H1 (cell line): ENCODE measurements around the gene RPS13. TPM values are rescaled to one million over a fixed set of nuclear protein-coding genes. Genes with fewer than 3 reads are reported as not detected.

Source experiments
- CTCF ChIA-PET: fragments of 300-600 bp; sonication (Branson Sonifier 250); formaldehyde crosslinking; loops from one replicate; lab custom pipeline; 2021; ENCODE audit not compliant: partially characterized antibody; lab: Charles Lee
- POLR2A ChIA-PET: fragments of 300-600 bp; sonication (Branson Sonifier 250); formaldehyde crosslinking; loops from one replicate; lab custom pipeline; 2021; ENCODE audit warnings: inconsistent platforms; ENCODE audit not compliant: partially characterized antibody; lab: Charles Lee
- DNase-seq, 2 experiments: peaks; one replicate each; pipeline versions ENCODE4 v3.0.0 to v3.0.0-alpha.2; 2010 to 2022; ENCODE audit warnings: low spot score in 2 of 2, low read depth in 1 of 2, mixed read lengths in 1 of 2
- FAIRE-seq: peaks from 2 replicates; lab custom pipeline; 2011; peaks lifted over from hg19 to GRCh38; lab: Jason Lieb, UNC
- H2AFZ ChIP-seq: 2 replicates; pipeline ENCODE4 v1.8.1; 2012; ENCODE audit warnings: low read length, inconsistent platforms
- H2AK5ac ChIP-seq: 2 replicates; pipeline ENCODE4 v1.6.1; 2013; ENCODE audit warnings: low read depth, low read length
- H2BK120ac ChIP-seq: replicated peaks from 2 replicates; pipeline ENCODE3; 2013; ENCODE audit warnings: low read depth, low read length, inconsistent platforms
- H2BK12ac ChIP-seq: 2 replicates; pipeline ENCODE4 v1.6.1; 2013; ENCODE audit warnings: low read depth, low read length
- H2BK15ac ChIP-seq: 2 replicates; pipeline ENCODE4 v1.6.1; 2013; ENCODE audit warnings: low read length
- H2BK20ac ChIP-seq: 2 replicates; pipeline ENCODE4 v1.6.1; 2013; ENCODE audit warnings: low read length
- H2BK5ac ChIP-seq: 2 replicates; pipeline ENCODE4 v1.6.1; 2013; ENCODE audit warnings: low read depth, low read length
- H3K14ac ChIP-seq: 2 replicates; pipeline ENCODE4 v1.6.1; 2013; ENCODE audit warnings: inconsistent platforms; ENCODE audit not compliant: insufficient read length
- H3K18ac ChIP-seq: 2 replicates; pipeline ENCODE4 v1.6.1; 2013; ENCODE audit warnings: low read length; ENCODE audit errors: extremely low read depth
- H3K23ac ChIP-seq: 2 replicates; pipeline ENCODE4 v1.6.1; 2013; ENCODE audit warnings: inconsistent platforms; ENCODE audit not compliant: insufficient read length
- H3K23me2 ChIP-seq: 2 replicates; pipeline ENCODE4 v1.6.1; 2013; ENCODE audit warnings: low read depth, low read length
- H3K27ac ChIP-seq: 2 replicates; pipeline ENCODE4 v1.6.1; 2011; ENCODE audit warnings: low read depth, low read length, inconsistent platforms
- H3K27me3 ChIP-seq, 4 experiments: replicated peaks in 1 of 4; 1 replicate in 1 of 4; 2 replicates in 3 of 4; pipeline versions ENCODE4 v1.6.1 to v1.8.1; 2011 to 2013; ENCODE audit warnings: low read length in 3 of 4, mild to moderate bottlenecking in 3 of 4, inconsistent platforms in 2 of 4, mixed read lengths in 2 of 4, moderate library complexity in 1 of 4; ENCODE audit not compliant: control insufficient read depth in 3 of 4, insufficient read depth in 3 of 4; ENCODE audit errors: extremely low read depth in 1 of 4
- H3K36me3 ChIP-seq, 4 experiments: 2 replicates each; pipeline versions ENCODE4 v1.6.1 to v1.8.1; 2011 to 2013; ENCODE audit warnings: mild to moderate bottlenecking in 4 of 4, low read length in 3 of 4, moderate library complexity in 2 of 4, control low read depth in 1 of 4, inconsistent platforms in 1 of 4; ENCODE audit not compliant: insufficient read depth in 4 of 4, control insufficient read depth in 2 of 4
- H3K4ac ChIP-seq: replicated peaks from 2 replicates; pipeline ENCODE3; 2013; ENCODE audit warnings: low read length, low read depth, mixed read lengths, inconsistent platforms; ENCODE audit not compliant: insufficient read length
- H3K4me1 ChIP-seq, 4 experiments: replicated peaks in 1 of 4; 1 replicate in 1 of 4; 2 replicates in 3 of 4; pipeline versions ENCODE4 v1.6.1 to v1.8.1; 2011 to 2013; ENCODE audit warnings: low read length in 3 of 4, inconsistent platforms in 2 of 4, mixed read lengths in 1 of 4; ENCODE audit not compliant: insufficient read depth in 4 of 4, control insufficient read depth in 3 of 4
- H3K4me2 ChIP-seq, 2 experiments: 2 replicates each; pipeline versions ENCODE4 v1.6.1 to v1.8.1; 2011 to 2013; ENCODE audit warnings: low read depth in 2 of 2, low read length in 2 of 2, control low read depth in 1 of 2, inconsistent platforms in 1 of 2, mild to moderate bottlenecking in 1 of 2; ENCODE audit not compliant: insufficient read depth in 1 of 2
- H3K4me3 ChIP-seq, 4 experiments: fragments of 200-600, 300-600 bp in 1 of 4; sonication (generic), shearing (Covaris generic), sonication (Bioruptor Twin) in 1 of 4; 2 replicates each; pipeline versions ENCODE4 v1.5.1 to v1.8.1; 2011 to 2016; ENCODE audit warnings: low read length in 4 of 4, low read depth in 3 of 4, control low read depth in 2 of 4, inconsistent platforms in 2 of 4, mild to moderate bottlenecking in 2 of 4, mixed read lengths in 1 of 4, moderate library complexity in 1 of 4; ENCODE audit not compliant: insufficient read depth in 2 of 4; ENCODE audit errors: extremely low read depth in 1 of 4
- H3K56ac ChIP-seq: replicated peaks from 2 replicates; pipeline ENCODE3; 2013; ENCODE audit warnings: low read depth, mild to moderate bottlenecking, mixed read lengths, low read length, inconsistent platforms; ENCODE audit not compliant: insufficient read length
- H3K79me1 ChIP-seq: 2 replicates; pipeline ENCODE4 v1.6.1; 2013; ENCODE audit warnings: low read depth, low read length, control low read depth
- H3K79me2 ChIP-seq, 2 experiments: 2 replicates each; pipeline versions ENCODE4 v1.6.1 to v1.8.1; 2012 to 2013; ENCODE audit warnings: low read length in 2 of 2, mild to moderate bottlenecking in 2 of 2, inconsistent platforms in 1 of 2; ENCODE audit not compliant: insufficient read depth in 2 of 2, control insufficient read depth in 1 of 2
- H3K9ac ChIP-seq, 4 experiments: replicated peaks in 1 of 4; 1 replicate in 1 of 4; 2 replicates in 3 of 4; pipeline versions ENCODE4 v1.6.1 to v1.8.1; 2011 to 2013; ENCODE audit warnings: low read depth in 3 of 4, low read length in 3 of 4, control low read depth in 2 of 4, mild to moderate bottlenecking in 2 of 4, moderate library complexity in 2 of 4, inconsistent platforms in 1 of 4; ENCODE audit errors: extremely low read depth in 1 of 4
- H3K9me3 ChIP-seq, 2 experiments: 2 replicates each; pipeline versions ENCODE4 v1.6.1 to v1.8.1; 2012 to 2013; ENCODE audit warnings: mild to moderate bottlenecking in 2 of 2, moderate library complexity in 2 of 2, control low read depth in 1 of 2, inconsistent platforms in 1 of 2, low read depth in 1 of 2, low read length in 1 of 2, mixed read lengths in 1 of 2; ENCODE audit not compliant: insufficient read depth in 2 of 2
- H4K20me1 ChIP-seq, 2 experiments: replicated peaks in 1 of 2; 2 replicates each; pipeline versions ENCODE3 to v1.8.1; 2011 to 2013; ENCODE audit warnings: inconsistent platforms in 2 of 2, low read length in 2 of 2, mild to moderate bottlenecking in 1 of 2; ENCODE audit not compliant: insufficient read depth in 2 of 2, control insufficient read depth in 1 of 2
- H4K5ac ChIP-seq: 2 replicates; pipeline ENCODE4 v1.6.1; 2013; ENCODE audit warnings: low read length, low read depth, mixed read lengths, inconsistent platforms; ENCODE audit not compliant: insufficient read length
- H4K8ac ChIP-seq: 2 replicates; pipeline ENCODE4 v1.8.0; 2013; ENCODE audit warnings: mild to moderate bottlenecking, moderate library complexity, low read length, inconsistent platforms; ENCODE audit not compliant: insufficient read depth; ENCODE audit errors: extremely low read depth
- H4K91ac ChIP-seq: replicated peaks from 2 replicates; pipeline ENCODE3; 2013; ENCODE audit warnings: low read length, mixed read lengths, inconsistent platforms; ENCODE audit not compliant: insufficient read length
- RNF2 ChIP-seq: fragments of 200-900, 300-1000 bp; sonication (generic); IDR thresholded peaks from 2 replicates; pipeline ENCODE4 v1.7.1; 2016; ENCODE audit warnings: borderline replicate concordance, low read depth, mild to moderate bottlenecking, antibody characterized with exemption, low read length; ENCODE audit not compliant: poor library complexity, severe bottlenecking; ENCODE audit errors: missing control alignments
- ZNF274 ChIP-seq: IDR thresholded peaks from 2 replicates; pipeline ENCODE4 v1.7.0; 2012; ENCODE audit warnings: low read length, borderline replicate concordance; ENCODE audit errors: extremely low read depth
- WGBS, 2 experiments: shearing (Covaris generic) in 1 of 2; methylation state at CpG; one replicate each; pipeline versions ENCODE4 v1.1.6 to v1.1.7; 2013 to 2015; ENCODE audit warnings: low lambda C conversion rate in 2 of 2, mixed read lengths in 2 of 2, inconsistent platforms in 1 of 2, low coverage in 1 of 2, missing lambda C conversion rate in 1 of 2; ENCODE audit not compliant: insufficient replicate concordance in 2 of 2, insufficient coverage in 1 of 2, insufficient read length in 1 of 2; ENCODE audit errors: extremely low coverage in 1 of 2, missing lambda C conversion rate in 1 of 2; 5-methylcytosine and 5-hydroxymethylcytosine counted together
- polyA plus RNA-seq, 7 experiments: library from polyadenylated mRNA; depleted of rRNA in 3 of 7; stranded (reverse) in 5 of 7; unstranded in 2 of 7; fragments of >200 nt in 5 of 7; fragments of 200-250 nt in 2 of 7; gene quantifications; 1 replicate in 5 of 7; 2 replicates in 1 of 7; 4 replicates in 1 of 7; pipeline versions ENCODE4 v1.2.1 to v1.2.3, GENCODE V29; 2011 to 2013; ENCODE audit warnings: missing spikeins in 2 of 7, mixed read lengths in 2 of 7
- total RNA-seq: library from RNA; stranded (reverse); fragmentation: NEBNext Ultra II Directional; extraction: Animal tissue kit (Norgen Biotek cat#: 25700); gene quantifications from 2 replicates; pipeline ENCODE4 v1.2.1, GENCODE V29; 2021
- TF ChIP-seq, protein P1 (sequence below): IDR thresholded peaks from 2 replicates; pipeline ENCODE4 v1.6.1; 2011; ENCODE audit warnings: low read depth, mild to moderate bottlenecking, low read length; ENCODE audit not compliant: insufficient read depth

The RPS13 gene
- total and polyA plus RNA-seq, 2 of the 8 experiments (the other 6 are each of a cell fraction or from before 2014, with no cell fraction given) = 1,336 to 2,270 TPM

GRCh38 chr11:17116117-17116516 lies 38.6 kb upstream of the RPS13 start:
- Histone ChIP-seq H4K8ac (no peak overlapping the region), H3K36me3 (peaks cover 0 to 64% (median 32%) of the 10 kb centered on the region in 4 experiments; a peak in 7 of 8 replicates), H3K4me3 (no peak overlapping the region), H3K14ac (no peak overlapping the region), H3K9me3 (no peaks in the 10 kb centered on the region), H2AK5ac (no peak overlapping the region), H3K4me1 (no peaks in the 10 kb centered on the region), H3K27me3 (no peaks in the 10 kb centered on the region), H3K23me2 (no peaks in the 10 kb centered on the region), H2BK5ac (no peak overlapping the region), H2BK15ac (no peak overlapping the region), H2BK120ac (no peak overlapping the region), H3K9ac (no peak overlapping the region), H3K23ac (no peak overlapping the region), H3K27ac (no peak overlapping the region), H3K4ac (no peak overlapping the region), H3K4me2 (no peak overlapping the region), H4K20me1 (no peaks in the 10 kb centered on the region), H2BK20ac (no peak overlapping the region), H4K91ac (no peak overlapping the region), H2BK12ac (no peak overlapping the region), H3K18ac (no peak overlapping the region), H3K56ac (no peak overlapping the region), H3K79me1 (no peaks in the 10 kb centered on the region), H3K79me2 (no peaks in the 10 kb centered on the region), H4K5ac (no peak overlapping the region), H2AFZ (no peak overlapping the region)
- no peak for FAIRE-seq
- 89% methylated on average over 1 of the region's 1 CpG; no CpG with 5 or more reads in 1 of the 2 experiments for WGBS, 2 experiments
- POLR2A ChIA-PET = interaction anchor here (1.4 kb wide), 2 partner anchors 27 to 40 kb away, joined by 3 to 4 read pairs; no protein-coding TSS in a partner anchor
- CTCF ChIA-PET = no interaction called here
- DNase-seq = no peak
- TF ChIP-seq, protein P1, sequence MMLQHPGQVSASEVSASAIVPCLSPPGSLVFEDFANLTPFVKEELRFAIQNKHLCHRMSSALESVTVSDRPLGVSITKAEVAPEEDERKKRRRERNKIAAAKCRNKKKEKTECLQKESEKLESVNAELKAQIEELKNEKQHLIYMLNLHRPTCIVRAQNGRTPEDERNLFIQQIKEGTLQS = no peak
- TF ChIP-seq RNF2 (no peak), ZNF274 (no peak)
- TF ChIP-seq, all 59 proteins: peak for 0
